ENCODE measurements around the gene RUSC2. TPM values are rescaled to one million over a fixed set of nuclear protein-coding genes. Genes with fewer than 3 reads are reported as not detected.

RUSC2 gene
- total and polyA plus RNA-seq, 2 of the 13 experiments (the other 11 are each of a cell fraction or from before 2014, with no cell fraction given) = 2.8 to 3.3 TPM

- TF ChIP-seq FOXO4 (CRISPR knock-in tag; conservative IDR thresholded peaks at IDR 0.05) = no peak
- TF ChIP-seq USF2 (IDR thresholded peaks at IDR 0.05; ENCODE audit: low read depth, low read length) = no peak
- no peak for TF ChIP-seq USF2 (CRISPR knock-in tag; IDR thresholded peaks at IDR 0.05; ENCODE audit: borderline replicate concordance)
- no peak for TF ChIP-seq MED1 (CRISPR knock-in tag; IDR thresholded peaks at IDR 0.05)
- no peak for TF ChIP-seq ZNF556 (CRISPR knock-in tag; IDR thresholded peaks at IDR 0.05; ENCODE audit: borderline replicate concordance)
- no peak for TF ChIP-seq LRRFIP1 (CRISPR knock-in tag; conservative IDR thresholded peaks at IDR 0.05)
- TF ChIP-seq HOXA7 (CRISPR knock-in tag; IDR thresholded peaks at IDR 0.05) = no peak
- TF ChIP-seq CBX5 (CRISPR knock-in tag; IDR thresholded peaks at IDR 0.05; ENCODE audit: borderline replicate concordance) = no peak
- TF ChIP-seq HNRNPLL (IDR thresholded peaks at IDR 0.05; ENCODE audit: low read depth, low read length, poor library complexity, severe bottlenecking) = peak; percentile 14
- no peak for TF ChIP-seq ZNF407 (CRISPR knock-in tag; IDR thresholded peaks at IDR 0.05; ENCODE audit: not compliant biosample characterization)
- TF ChIP-seq JUN (CRISPR knock-in tag; IDR thresholded peaks at IDR 0.05) = no peak
- TF ChIP-seq FOXM1 (CRISPR knock-in tag; IDR thresholded peaks at IDR 0.05) = no peak
Observed at GRCh38 chr9:35490155-35490909, 421 bp downstream of the RUSC2 start (continued).
